WTC11 (cell line): Measurements from ENCODE around the gene ADGRG7. TPM values are rescaled to one million over a fixed set of nuclear protein-coding genes. Genes with fewer than 3 reads are reported as not detected.

ENCODE experiments used
- ATAC-seq: fragments of 200-7000 bp; cut with Tn5 transposase; 2 replicates; pipeline ENCODE4 v1.10.0; 2021; ENCODE audit warnings: mild to moderate bottlenecking, moderate library complexity
- CTCF ChIA-PET: fragments of 300-600 bp; sonication (Branson Sonifier 250); formaldehyde crosslinking; loops from one replicate; lab custom pipeline; 2021; ENCODE audit warnings: antibody characterized with exemption; lab: Charles Lee
- POLR2A ChIA-PET: fragments of 350-600 bp; sonication (Branson Sonifier 250); formaldehyde crosslinking; loops from one replicate; lab custom pipeline; 2021; ENCODE audit warnings: antibody characterized with exemption; lab: Charles Lee
- DNase-seq: peaks from one replicate; pipeline ENCODE4 v3.0.0; 2021; ENCODE audit warnings: low spot score
- H3K27ac Mint-ChIP-seq: 2 replicates; pipeline ENCODE4 v1.8.0; 2021; ENCODE audit warnings: mixed read lengths
- H3K27me3 Mint-ChIP-seq: 2 replicates; pipeline ENCODE4 v1.8.0; 2021; ENCODE audit warnings: low read depth, mild to moderate bottlenecking, moderate library complexity, mixed read lengths
- H3K36me3 Mint-ChIP-seq: 2 replicates; pipeline ENCODE4 v1.8.0; 2021; ENCODE audit warnings: mixed read lengths
- H3K4me1 Mint-ChIP-seq: 2 replicates; pipeline ENCODE4 v1.8.0; 2022; ENCODE audit warnings: mixed read lengths
- H3K4me3 Mint-ChIP-seq: 2 replicates; pipeline ENCODE4 v1.8.0; 2021; ENCODE audit warnings: mild to moderate bottlenecking, moderate library complexity, mixed read lengths
- H3K9me3 Mint-ChIP-seq: 2 replicates; pipeline ENCODE4 v1.8.0; 2021; ENCODE audit warnings: mixed read lengths
- ELF4 ChIP-seq: sonication (generic); formaldehyde crosslinking; IDR thresholded peaks from 2 replicates; pipeline ENCODE4 v1.8.1; 2022; ENCODE audit warnings: low read depth, mild to moderate bottlenecking, moderate library complexity, missing genetic modification reagents
- EMX1 ChIP-seq: fragments of 250-450 bp; sonication (Bioruptor Pico); IDR thresholded peaks from 2 replicates; pipeline ENCODE4 v1.8.0; 2021; ENCODE audit warnings: mild to moderate bottlenecking
- GABPB1 ChIP-seq: sonication (generic); formaldehyde crosslinking; IDR thresholded peaks from 2 replicates; pipeline ENCODE4 v1.8.1; 2023; ENCODE audit warnings: mild to moderate bottlenecking, missing genetic modification reagents
- GTF2I ChIP-seq: fragments of 250-450 bp; sonication (Bioruptor Pico); conservative IDR thresholded peaks from 2 replicates; pipeline ENCODE4 v1.4.0; 2021; ENCODE audit warnings: mild to moderate bottlenecking
- HMGA2 ChIP-seq: fragments of 250-450 bp; sonication (Bioruptor Pico); IDR thresholded peaks from 2 replicates; pipeline ENCODE4 v1.4.0; 2021; ENCODE audit warnings: mild to moderate bottlenecking, moderate library complexity
- JUN ChIP-seq: sonication (generic); formaldehyde crosslinking; IDR thresholded peaks from 2 replicates; pipeline ENCODE4 v1.8.0; 2023; ENCODE audit warnings: mild to moderate bottlenecking, missing genetic modification reagents
- MYBL2 ChIP-seq: sonication (generic); formaldehyde crosslinking; IDR thresholded peaks from 2 replicates; pipeline ENCODE4 v1.8.1; 2023; ENCODE audit warnings: mild to moderate bottlenecking, moderate library complexity, missing genetic modification reagents
- NFE2L1 ChIP-seq: sonication (generic); formaldehyde crosslinking; IDR thresholded peaks from 2 replicates; pipeline ENCODE4 v1.8.1; 2023; ENCODE audit warnings: missing genetic modification reagents
- SMAD3 ChIP-seq: sonication (generic); formaldehyde crosslinking; IDR thresholded peaks from 2 replicates; pipeline ENCODE4 v1.8.0; 2022; ENCODE audit warnings: missing genetic modification reagents, mild to moderate bottlenecking, borderline replicate concordance
- TP53 ChIP-seq: sonication (generic); formaldehyde crosslinking; IDR thresholded peaks from 2 replicates; pipeline ENCODE4 v1.8.1; 2023; ENCODE audit warnings: mild to moderate bottlenecking, missing genetic modification reagents
- ZBTB21 ChIP-seq: sonication (generic); formaldehyde crosslinking; IDR thresholded peaks from 2 replicates; pipeline ENCODE4 v1.8.1; 2023; ENCODE audit warnings: mild to moderate bottlenecking, missing genetic modification reagents, borderline replicate concordance
- ZNF138 ChIP-seq: sonication (generic); formaldehyde crosslinking; conservative IDR thresholded peaks from 2 replicates; pipeline ENCODE4 v1.8.1; 2022; ENCODE audit warnings: mild to moderate bottlenecking, moderate library complexity, missing genetic modification reagents
- ZNF416 ChIP-seq: fragments of 250-450 bp; sonication (Bioruptor Pico); IDR thresholded peaks from 2 replicates; pipeline ENCODE4 v1.9.0; 2021; ENCODE audit warnings: mild to moderate bottlenecking, inconsistent platforms
- total RNA-seq: library from RNA; stranded (reverse); gene quantifications from 3 replicates; pipeline ENCODE4 v1.2.3, GENCODE V29; 2021
- TF ChIP-seq, protein P1 (sequence below): sonication (generic); formaldehyde crosslinking; IDR thresholded peaks from 2 replicates; pipeline ENCODE4 v1.8.1; 2022; ENCODE audit warnings: mild to moderate bottlenecking, moderate library complexity, missing genetic modification reagents
- TF ChIP-seq, protein P2 (sequence below): sonication (generic); formaldehyde crosslinking; IDR thresholded peaks from 2 replicates; pipeline ENCODE4 v1.8.1; 2023; ENCODE audit warnings: mild to moderate bottlenecking, moderate library complexity, missing genetic modification reagents
- TF ChIP-seq, protein P3 (sequence below): sonication (generic); formaldehyde crosslinking; IDR thresholded peaks from 2 replicates; pipeline ENCODE4 v1.8.1; 2022; ENCODE audit warnings: mild to moderate bottlenecking, missing genetic modification reagents, moderate library complexity, borderline replicate concordance
- TF ChIP-seq, protein P4 (sequence below): sonication (generic); formaldehyde crosslinking; conservative IDR thresholded peaks from 2 replicates; pipeline ENCODE4 v1.8.1; 2023; ENCODE audit warnings: mild to moderate bottlenecking, low read depth, missing genetic modification reagents, moderate library complexity
- TF ChIP-seq, protein P5 (sequence below): fragments of 250-450 bp; sonication (Bioruptor Pico); IDR thresholded peaks from 2 replicates; pipeline ENCODE4 v1.9.0; 2021; ENCODE audit warnings: mild to moderate bottlenecking, borderline replicate concordance
- TF ChIP-seq, protein P6 (sequence below): sonication (generic); formaldehyde crosslinking; IDR thresholded peaks from 2 replicates; pipeline ENCODE4 v1.8.1; 2022; ENCODE audit warnings: missing genetic modification reagents, borderline replicate concordance
- TF ChIP-seq, protein P7 (sequence below): sonication (generic); formaldehyde crosslinking; IDR thresholded peaks from 2 replicates; pipeline ENCODE4 v1.8.1; 2023; ENCODE audit warnings: mild to moderate bottlenecking, missing genetic modification reagents, moderate library complexity
- TF ChIP-seq, protein P8 (sequence below): fragments of 250-450 bp; sonication (Bioruptor Pico); IDR thresholded peaks from 2 replicates; pipeline ENCODE4 v2.1.2; 2022; ENCODE audit warnings: mild to moderate bottlenecking, moderate library complexity

ADGRG7 gene
- total RNA-seq, 1 experiment from 2014 or later: not detected

DNA sequence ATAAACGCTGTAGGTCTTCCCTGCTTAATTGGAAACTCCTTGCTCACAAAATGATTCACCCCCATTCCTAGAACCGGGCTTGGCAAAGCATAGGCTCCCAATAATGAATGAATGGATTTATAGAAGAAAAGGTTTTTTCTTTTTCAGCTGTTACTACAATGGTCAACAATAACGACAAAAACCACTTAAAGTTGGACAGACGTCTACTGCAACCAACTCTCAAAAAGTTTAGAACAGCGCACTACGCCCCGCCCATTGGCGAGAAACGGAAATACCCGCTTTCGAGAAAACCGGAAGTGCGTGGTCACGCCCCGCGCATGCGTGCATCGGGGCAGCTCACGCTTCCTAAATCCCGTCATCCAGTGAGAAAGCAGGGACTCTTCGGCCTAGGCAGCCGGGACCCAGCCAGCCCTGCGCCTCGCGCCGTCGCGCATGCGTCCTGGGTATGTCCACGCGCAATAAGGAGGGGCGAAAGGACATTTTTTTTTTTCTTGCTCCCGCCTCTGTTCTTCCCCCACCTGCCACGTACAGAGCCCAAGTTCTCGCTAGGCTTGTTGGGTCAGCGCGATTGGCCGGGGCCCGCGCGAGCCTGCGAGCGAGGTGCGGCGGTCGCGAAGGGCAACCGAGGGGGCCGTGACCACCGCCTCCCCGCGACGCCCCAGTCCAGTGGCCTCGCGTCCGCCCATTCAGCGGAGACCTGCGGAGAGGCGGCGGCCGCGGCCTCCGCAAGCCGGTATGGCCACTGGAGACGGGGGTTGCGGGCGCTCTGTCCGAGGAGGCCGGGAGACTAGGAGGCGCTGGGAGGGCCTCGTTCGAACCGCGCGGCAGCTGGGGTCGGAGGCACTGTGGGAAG, 99.8 kb downstream of the ADGRG7 start, which contains the start of gene TFG:
TSS of gene TFG (plus strand) at position 506 of the 853 bp plus-strand sequence. CDS start 4,192 bp downstream, outside the sequence.
- DNase-seq (peak; percentile 93), ATAC-seq (peak; percentile 94)
- Mint-ChIP-seq H3K9me3 (peaks cover 10% of the 10 kb centered on the region), H3K27me3 (peaks cover 49% of the 10 kb centered on the region), H3K4me3 (peak within 1 kb of the TSS; percentile 91), H3K27ac (peak within 1 kb of the TSS; percentile 97), H3K4me1 (peaks cover 21% of the 10 kb centered on the region), H3K36me3 (peaks cover 17% of the 10 kb centered on the region)
- POLR2A ChIA-PET: interaction anchor here (0.5 to 1.0 kb wide), 7 partner anchors 11 to 511 kb away, joined by 3 to 8 read pairs (median 4); partner anchors contain the start of gene TMEM45A
- CTCF ChIA-PET: interaction anchor here (1.0 to 2.5 kb wide), 6 partner anchors 44 to 308 kb away, joined by 3 to 17 read pairs (median 6); partner anchors contain the start of genes LNP1, TMEM45A and TOMM70
- TF ChIP-seq, protein P1, sequence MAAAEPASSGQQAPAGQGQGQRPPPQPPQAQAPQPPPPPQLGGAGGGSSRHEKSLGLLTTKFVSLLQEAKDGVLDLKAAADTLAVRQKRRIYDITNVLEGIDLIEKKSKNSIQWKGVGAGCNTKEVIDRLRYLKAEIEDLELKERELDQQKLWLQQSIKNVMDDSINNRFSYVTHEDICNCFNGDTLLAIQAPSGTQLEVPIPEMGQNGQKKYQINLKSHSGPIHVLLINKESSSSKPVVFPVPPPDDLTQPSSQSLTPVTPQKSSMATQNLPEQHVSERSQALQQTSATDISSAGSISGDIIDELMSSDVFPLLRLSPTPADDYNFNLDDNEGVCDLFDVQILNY: no peak
- TF ChIP-seq EMX1 (CRISPR knock-in tag) (no peak), ZNF416 (CRISPR knock-in tag) (0 out of 2 replicates have a peak, but pooled peaks have one; percentile 13), ELF4 (CRISPR knock-in tag) (no peak), MYBL2 (CRISPR knock-in tag) (peak; percentile 53; the same call in 1 of the 2 replicates), JUN (CRISPR knock-in tag) (no peak), HMGA2 (CRISPR knock-in tag) (no peak), GABPB1 (no peak; the same call in 1 of the 2 replicates), ZBTB21 (CRISPR knock-in tag) (0 out of 2 replicates have a peak, but pooled peaks have one; percentile 24), SMAD3 (CRISPR knock-in tag) (peak; percentile 80; the same call in 1 of the 2 replicates), ZNF138 (no peak), GTF2I (CRISPR knock-in tag) (no peak), TP53 (CRISPR knock-in tag) (no peak), NFE2L1 (peak; percentile 58; the same call in 1 of the 2 replicates)
- TF ChIP-seq, protein P2, sequence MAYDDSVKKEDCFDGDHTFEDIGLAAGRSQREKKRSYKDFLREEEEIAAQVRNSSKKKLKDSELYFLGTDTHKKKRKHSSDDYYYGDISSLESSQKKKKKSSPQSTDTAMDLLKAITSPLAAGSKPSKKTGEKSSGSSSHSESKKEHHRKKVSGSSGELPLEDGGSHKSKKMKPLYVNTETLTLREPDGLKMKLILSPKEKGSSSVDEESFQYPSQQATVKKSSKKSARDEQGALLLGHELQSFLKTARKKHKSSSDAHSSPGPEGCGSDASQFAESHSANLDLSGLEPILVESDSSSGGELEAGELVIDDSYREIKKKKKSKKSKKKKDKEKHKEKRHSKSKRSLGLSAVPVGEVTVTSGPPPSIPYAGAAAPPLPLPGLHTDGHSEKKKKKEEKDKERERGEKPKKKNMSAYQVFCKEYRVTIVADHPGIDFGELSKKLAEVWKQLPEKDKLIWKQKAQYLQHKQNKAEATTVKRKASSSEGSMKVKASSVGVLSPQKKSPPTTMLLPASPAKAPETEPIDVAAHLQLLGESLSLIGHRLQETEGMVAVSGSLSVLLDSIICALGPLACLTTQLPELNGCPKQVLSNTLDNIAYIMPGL (CRISPR knock-in tag): peak; percentile 62; the same call in 1 of the 2 replicates
- TF ChIP-seq, protein P3, sequence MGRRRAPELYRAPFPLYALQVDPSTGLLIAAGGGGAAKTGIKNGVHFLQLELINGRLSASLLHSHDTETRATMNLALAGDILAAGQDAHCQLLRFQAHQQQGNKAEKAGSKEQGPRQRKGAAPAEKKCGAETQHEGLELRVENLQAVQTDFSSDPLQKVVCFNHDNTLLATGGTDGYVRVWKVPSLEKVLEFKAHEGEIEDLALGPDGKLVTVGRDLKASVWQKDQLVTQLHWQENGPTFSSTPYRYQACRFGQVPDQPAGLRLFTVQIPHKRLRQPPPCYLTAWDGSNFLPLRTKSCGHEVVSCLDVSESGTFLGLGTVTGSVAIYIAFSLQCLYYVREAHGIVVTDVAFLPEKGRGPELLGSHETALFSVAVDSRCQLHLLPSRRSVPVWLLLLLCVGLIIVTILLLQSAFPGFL: no peak
- TF ChIP-seq, protein P4, sequence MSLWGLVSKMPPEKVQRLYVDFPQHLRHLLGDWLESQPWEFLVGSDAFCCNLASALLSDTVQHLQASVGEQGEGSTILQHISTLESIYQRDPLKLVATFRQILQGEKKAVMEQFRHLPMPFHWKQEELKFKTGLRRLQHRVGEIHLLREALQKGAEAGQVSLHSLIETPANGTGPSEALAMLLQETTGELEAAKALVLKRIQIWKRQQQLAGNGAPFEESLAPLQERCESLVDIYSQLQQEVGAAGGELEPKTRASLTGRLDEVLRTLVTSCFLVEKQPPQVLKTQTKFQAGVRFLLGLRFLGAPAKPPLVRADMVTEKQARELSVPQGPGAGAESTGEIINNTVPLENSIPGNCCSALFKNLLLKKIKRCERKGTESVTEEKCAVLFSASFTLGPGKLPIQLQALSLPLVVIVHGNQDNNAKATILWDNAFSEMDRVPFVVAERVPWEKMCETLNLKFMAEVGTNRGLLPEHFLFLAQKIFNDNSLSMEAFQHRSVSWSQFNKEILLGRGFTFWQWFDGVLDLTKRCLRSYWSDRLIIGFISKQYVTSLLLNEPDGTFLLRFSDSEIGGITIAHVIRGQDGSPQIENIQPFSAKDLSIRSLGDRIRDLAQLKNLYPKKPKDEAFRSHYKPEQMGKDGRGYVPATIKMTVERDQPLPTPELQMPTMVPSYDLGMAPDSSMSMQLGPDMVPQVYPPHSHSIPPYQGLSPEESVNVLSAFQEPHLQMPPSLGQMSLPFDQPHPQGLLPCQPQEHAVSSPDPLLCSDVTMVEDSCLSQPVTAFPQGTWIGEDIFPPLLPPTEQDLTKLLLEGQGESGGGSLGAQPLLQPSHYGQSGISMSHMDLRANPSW (CRISPR knock-in tag): no peak
- TF ChIP-seq, protein P5, sequence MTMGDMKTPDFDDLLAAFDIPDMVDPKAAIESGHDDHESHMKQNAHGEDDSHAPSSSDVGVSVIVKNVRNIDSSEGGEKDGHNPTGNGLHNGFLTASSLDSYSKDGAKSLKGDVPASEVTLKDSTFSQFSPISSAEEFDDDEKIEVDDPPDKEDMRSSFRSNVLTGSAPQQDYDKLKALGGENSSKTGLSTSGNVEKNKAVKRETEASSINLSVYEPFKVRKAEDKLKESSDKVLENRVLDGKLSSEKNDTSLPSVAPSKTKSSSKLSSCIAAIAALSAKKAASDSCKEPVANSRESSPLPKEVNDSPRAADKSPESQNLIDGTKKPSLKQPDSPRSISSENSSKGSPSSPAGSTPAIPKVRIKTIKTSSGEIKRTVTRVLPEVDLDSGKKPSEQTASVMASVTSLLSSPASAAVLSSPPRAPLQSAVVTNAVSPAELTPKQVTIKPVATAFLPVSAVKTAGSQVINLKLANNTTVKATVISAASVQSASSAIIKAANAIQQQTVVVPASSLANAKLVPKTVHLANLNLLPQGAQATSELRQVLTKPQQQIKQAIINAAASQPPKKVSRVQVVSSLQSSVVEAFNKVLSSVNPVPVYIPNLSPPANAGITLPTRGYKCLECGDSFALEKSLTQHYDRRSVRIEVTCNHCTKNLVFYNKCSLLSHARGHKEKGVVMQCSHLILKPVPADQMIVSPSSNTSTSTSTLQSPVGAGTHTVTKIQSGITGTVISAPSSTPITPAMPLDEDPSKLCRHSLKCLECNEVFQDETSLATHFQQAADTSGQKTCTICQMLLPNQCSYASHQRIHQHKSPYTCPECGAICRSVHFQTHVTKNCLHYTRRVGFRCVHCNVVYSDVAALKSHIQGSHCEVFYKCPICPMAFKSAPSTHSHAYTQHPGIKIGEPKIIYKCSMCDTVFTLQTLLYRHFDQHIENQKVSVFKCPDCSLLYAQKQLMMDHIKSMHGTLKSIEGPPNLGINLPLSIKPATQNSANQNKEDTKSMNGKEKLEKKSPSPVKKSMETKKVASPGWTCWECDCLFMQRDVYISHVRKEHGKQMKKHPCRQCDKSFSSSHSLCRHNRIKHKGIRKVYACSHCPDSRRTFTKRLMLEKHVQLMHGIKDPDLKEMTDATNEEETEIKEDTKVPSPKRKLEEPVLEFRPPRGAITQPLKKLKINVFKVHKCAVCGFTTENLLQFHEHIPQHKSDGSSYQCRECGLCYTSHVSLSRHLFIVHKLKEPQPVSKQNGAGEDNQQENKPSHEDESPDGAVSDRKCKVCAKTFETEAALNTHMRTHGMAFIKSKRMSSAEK (CRISPR knock-in tag): no peak
- TF ChIP-seq, protein P6, sequence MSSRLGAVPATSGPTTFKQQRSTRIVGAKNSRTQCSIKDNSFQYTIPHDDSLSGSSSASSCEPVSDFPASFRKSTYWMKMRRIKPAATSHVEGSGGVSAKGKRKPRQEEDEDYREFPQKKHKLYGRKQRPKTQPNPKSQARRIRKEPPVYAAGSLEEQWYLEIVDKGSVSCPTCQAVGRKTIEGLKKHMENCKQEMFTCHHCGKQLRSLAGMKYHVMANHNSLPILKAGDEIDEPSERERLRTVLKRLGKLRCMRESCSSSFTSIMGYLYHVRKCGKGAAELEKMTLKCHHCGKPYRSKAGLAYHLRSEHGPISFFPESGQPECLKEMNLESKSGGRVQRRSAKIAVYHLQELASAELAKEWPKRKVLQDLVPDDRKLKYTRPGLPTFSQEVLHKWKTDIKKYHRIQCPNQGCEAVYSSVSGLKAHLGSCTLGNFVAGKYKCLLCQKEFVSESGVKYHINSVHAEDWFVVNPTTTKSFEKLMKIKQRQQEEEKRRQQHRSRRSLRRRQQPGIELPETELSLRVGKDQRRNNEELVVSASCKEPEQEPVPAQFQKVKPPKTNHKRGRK (CRISPR knock-in tag): no peak
- TF ChIP-seq, protein P7, sequence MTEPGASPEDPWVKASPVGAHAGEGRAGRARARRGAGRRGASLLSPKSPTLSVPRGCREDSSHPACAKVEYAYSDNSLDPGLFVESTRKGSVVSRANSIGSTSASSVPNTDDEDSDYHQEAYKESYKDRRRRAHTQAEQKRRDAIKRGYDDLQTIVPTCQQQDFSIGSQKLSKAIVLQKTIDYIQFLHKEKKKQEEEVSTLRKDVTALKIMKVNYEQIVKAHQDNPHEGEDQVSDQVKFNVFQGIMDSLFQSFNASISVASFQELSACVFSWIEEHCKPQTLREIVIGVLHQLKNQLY: no peak
- TF ChIP-seq, protein P8, sequence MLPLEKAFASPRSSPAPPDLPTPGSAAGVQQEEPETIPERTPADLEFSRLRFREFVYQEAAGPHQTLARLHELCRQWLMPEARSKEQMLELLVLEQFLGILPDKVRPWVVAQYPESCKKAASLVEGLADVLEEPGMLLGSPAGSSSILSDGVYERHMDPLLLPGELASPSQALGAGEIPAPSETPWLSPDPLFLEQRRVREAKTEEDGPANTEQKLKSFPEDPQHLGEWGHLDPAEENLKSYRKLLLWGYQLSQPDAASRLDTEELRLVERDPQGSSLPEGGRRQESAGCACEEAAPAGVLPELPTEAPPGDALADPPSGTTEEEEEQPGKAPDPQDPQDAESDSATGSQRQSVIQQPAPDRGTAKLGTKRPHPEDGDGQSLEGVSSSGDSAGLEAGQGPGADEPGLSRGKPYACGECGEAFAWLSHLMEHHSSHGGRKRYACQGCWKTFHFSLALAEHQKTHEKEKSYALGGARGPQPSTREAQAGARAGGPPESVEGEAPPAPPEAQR (CRISPR knock-in tag): no peak
